Esophagus squamous epithelium (tissue), 5 donors: Measurements from ENCODE around the gene TSHR. TPM values are rescaled to one million over a fixed set of nuclear protein-coding genes. Genes with fewer than 3 reads are reported as not detected.
A peak's percentile ranks its signal among the peaks of the same experiment; 100 is the strongest.
"Not testable (repeated sequence)": the region's sequence is repeated elsewhere in the genome, so short reads cannot be mapped to it uniquely, and the experiment has no call there.

Source experiments
- DNase-seq: peaks from one replicate; lab custom pipeline; 2025; lab: John Stamatoyannopoulos, UW
- H3K27ac ChIP-seq, 4 donors: fragments of 200-600 bp; sonication (generic); one replicate each; pipeline ENCODE4 v1.5.1; 2016 to 2019; ENCODE audit warnings: mild to moderate bottlenecking in 1 of 4
- H3K27me3 ChIP-seq, 4 donors: fragments of 200-600 bp; sonication (generic); 1 replicate in 3 of 4; 2 replicates in 1 of 4; pipeline versions ENCODE4 v1.5.1 to v1.6.0; 2017 to 2021; ENCODE audit warnings: antibody characterized with exemption in 1 of 4
- H3K36me3 ChIP-seq, 3 donors: fragments of 200-600 bp; sonication (generic); one replicate each; pipeline ENCODE4 v1.5.1; 2016 to 2019
- H3K4me1 ChIP-seq, 3 donors: fragments of 200-600 bp; sonication (generic); one replicate each; pipeline ENCODE4 v1.5.1; 2017 to 2019
- H3K4me3 ChIP-seq, 4 donors: fragments of 200-600 bp; sonication (generic); 1 replicate in 3 of 4; 2 replicates in 1 of 4; pipeline ENCODE4 v1.5.1; 2016 to 2019; ENCODE audit warnings: mild to moderate bottlenecking in 2 of 4, moderate library complexity in 1 of 4
- H3K9me3 ChIP-seq, 3 donors: fragments of 200-600 bp; sonication (generic); one replicate each; pipeline ENCODE4 v1.5.1; 2016 to 2019
- CTCF ChIP-seq, 6 experiments: fragments of 450-650 bp in 4 of 6; fragments of 200-600 bp in 2 of 6; sonication (generic) in 2 of 6; IDR thresholded peaks; one replicate each; pipeline ENCODE4 v1.5.1; 2016 to 2019; ENCODE audit warnings: antibody characterized with exemption in 6 of 6, mild to moderate bottlenecking in 4 of 6, moderate library complexity in 4 of 6
- POLR2A ChIP-seq, 4 donors: fragments of 450-650 bp; IDR thresholded peaks; one replicate each; pipeline ENCODE4 v1.6.1; 2017; ENCODE audit warnings: antibody characterized with exemption in 4 of 4, mild to moderate bottlenecking in 4 of 4, moderate library complexity in 3 of 4
- WGBS, 2 donors: methylation state at CpG; one replicate each; pipeline ENCODE4 v1.1.5; 2018; 5-methylcytosine and 5-hydroxymethylcytosine counted together
- intact Hi-C: fragments of 100-400 bp; cut with DNase I; formaldehyde crosslinking; loops from one replicate; pipeline ENCODE4 v1.15.0; 2022
- total RNA-seq, 4 donors: library from RNA; depleted of rRNA; stranded (reverse); fragments of >200 nt; gene quantifications; one replicate each; pipeline ENCODE4 v1.1.0, GENCODE V29; 2016
- donor health status: DM: yes; HTN: yes; CAD: no.

Gene TSHR
- total RNA-seq = not detected

GRCh38 chr14:80955416-80955941 is at the start of gene TSHR:
TSHR (plus strand) TSS chr14:80955621; CDS start chr14:80955681, 60 bp downstream.
- Histone ChIP-seq H3K27me3 (peaks cover 0 to 34% (median 3%) of the 10 kb centered on the region in 4 donors), H3K4me1 (peaks cover 7 to 23% (median 8%) of the 10 kb centered on the region in 3 donors), H3K27ac (no peak within 1 kb of the TSS), H3K4me3 (peak within 1 kb of the TSS; percentile 27 to 76 (median 52)), H3K36me3 (no peaks in the 10 kb centered on the region), H3K9me3 (no peaks in the 10 kb centered on the region)
- TF ChIP-seq POLR2A (IDR thresholded peaks at IDR 0.05) = no peak
- intact Hi-C loops = loop anchor here (2.0 kb wide), 1 partner anchor 31 kb away; no protein-coding TSS in a partner anchor
- WGBS, 2 donors = 33 to 50% methylated on average over 4 to 10 of the region's 21 CpGs
- no peak for DNase-seq

GRCh38 chr14:80906336-80906735 is 49.1 kb upstream of the TSHR start:
- Histone ChIP-seq H3K27ac (no peak overlapping the region), H3K9me3 (no peaks in the 10 kb centered on the region), H3K36me3 (peaks cover 0 to 21% (median 0%) of the 10 kb centered on the region in 3 donors), H3K4me3 (no peak overlapping the region), H3K4me1 (no peaks in the 10 kb centered on the region), H3K27me3 (no peaks in the 10 kb centered on the region)
- intact Hi-C loops = no loop called here
- no peak for DNase-seq
- WGBS, 2 donors = 0 to 20% methylated on average over 1 of the region's 1 CpG
- TF ChIP-seq POLR2A (IDR thresholded peaks at IDR 0.05) (no peak), CTCF (IDR thresholded peaks at IDR 0.05) (no peak)

GRCh38 chr14:80906946-80907345 is 48.5 kb upstream of the TSHR start:
- peaks cover 0 to 21% (median 0%) of the 10 kb centered on the region in 3 donors for H3K36me3 ChIP-seq
- H3K4me3 ChIP-seq = no peak overlapping the region
- TF ChIP-seq POLR2A (IDR thresholded peaks at IDR 0.05) (no peak), CTCF (IDR thresholded peaks at IDR 0.05) (no peak)
- no peaks in the 10 kb centered on the region for H3K4me1 ChIP-seq
- WGBS, 2 donors = 88 to 91% methylated on average over 4 of the region's 4 CpGs
- H3K27me3 ChIP-seq = no peaks in the 10 kb centered on the region
- H3K27ac ChIP-seq = no peak overlapping the region
- no peaks in the 10 kb centered on the region for H3K9me3 ChIP-seq
- intact Hi-C loops = no loop called here
- DNase-seq = no peak

- H3K27ac ChIP-seq, H3K27me3 ChIP-seq, intact Hi-C loops, DNase-seq, H3K4me1 ChIP-seq, H3K4me3 ChIP-seq, H3K9me3 ChIP-seq: not testable (repeated sequence)
- H3K36me3 ChIP-seq = peaks cover 0 to 33% (median 0%) of the 10 kb centered on the region in 3 donors
- WGBS, 2 donors = 87 to 100% methylated on average over 3 to 9 of the region's 11 CpGs
Measured at GRCh38 chr14:80912013-80912412, 43.4 kb upstream of the TSHR start.

GRCh38 chr14:80919622-80920021 is 35.8 kb upstream of the TSHR start:
- WGBS, 2 donors = 78 to 83% methylated on average over 3 of the region's 3 CpGs

More at GRCh38 chr14:80919622-80920021, 35.8 kb upstream of the TSHR start:
- Histone ChIP-seq H3K4me3 (no peak overlapping the region), H3K4me1 (no peaks in the 10 kb centered on the region), H3K9me3 (no peaks in the 10 kb centered on the region), H3K27me3 (no peaks in the 10 kb centered on the region), H3K36me3 (peaks cover 0 to 21% (median 0%) of the 10 kb centered on the region in 3 donors), H3K27ac (no peak overlapping the region)
- DNase-seq = no peak
- no peak for TF ChIP-seq CTCF (IDR thresholded peaks at IDR 0.05)
- no peak for TF ChIP-seq POLR2A (IDR thresholded peaks at IDR 0.05)
- intact Hi-C loops = no loop called here
